IMR-90 (cell line): ENCODE results near the gene MTHFSD. TPM values are rescaled to one million over a fixed set of nuclear protein-coding genes. Genes with fewer than 3 reads are reported as not detected.

Experiments
- ATAC-seq: fragments of 200-7000 bp; cut with Tn5 transposase; 2 replicates; pipeline ENCODE4 v1.9.1; 2020; ENCODE audit warnings: low read depth, mild to moderate bottlenecking, moderate library complexity
- BruUV-seq: library from RNA; stranded (reverse); fragments of 400-500 nt; replicated peaks from 2 replicates; lab custom pipeline; 2021; lab: Mats Ljungman, UMichigan
- CTCF ChIA-PET: fragments of 300-600 bp; formaldehyde crosslinking; extraction: SDS; loops from one replicate; lab custom pipeline; 2021; ENCODE audit warnings: antibody characterized with exemption; lab: Yijun Ruan, JAX
- POLR2A ChIA-PET: fragments of 300-600 bp; sonication (Branson Sonifier 250); formaldehyde crosslinking; loops from one replicate; lab custom pipeline; 2022; ENCODE audit warnings: antibody characterized with exemption; ENCODE audit not compliant: unreplicated experiment; lab: Charles Lee
- DNase-seq: peaks from one replicate; pipeline ENCODE4 v3.0.0; 2013
- H2AFZ ChIP-seq: replicated peaks from 2 replicates; pipeline ENCODE3; 2013; ENCODE audit warnings: low read length, mild to moderate bottlenecking; ENCODE audit not compliant: poor library complexity
- H2AK5ac ChIP-seq: 2 replicates; pipeline ENCODE4 v1.6.1; 2013; ENCODE audit warnings: low read depth, low read length, inconsistent platforms
- H2AK9ac ChIP-seq: replicated peaks from 2 replicates; pipeline ENCODE3; 2013; ENCODE audit warnings: mild to moderate bottlenecking, low read depth, low read length, moderate library complexity; ENCODE audit not compliant: poor library complexity
- H2BK120ac ChIP-seq: 2 replicates; pipeline ENCODE4 v1.6.1; 2013; ENCODE audit warnings: low read depth, low read length, inconsistent platforms
- H2BK15ac ChIP-seq: 3 replicates; pipeline ENCODE4 v1.6.1; 2013; ENCODE audit warnings: low read depth, low read length, inconsistent platforms
- H2BK20ac ChIP-seq: 2 replicates; pipeline ENCODE4 v1.6.1; 2013; ENCODE audit warnings: low read depth, mild to moderate bottlenecking, inconsistent platforms, low read length, moderate library complexity
- H2BK5ac ChIP-seq: 2 replicates; pipeline ENCODE4 v1.6.1; 2013; ENCODE audit warnings: mild to moderate bottlenecking, low read depth, low read length, inconsistent platforms; ENCODE audit not compliant: poor library complexity, severe bottlenecking
- H3K14ac ChIP-seq: replicated peaks from 2 replicates; pipeline ENCODE4 v1.6.1; 2013; ENCODE audit warnings: low read depth, low read length, inconsistent platforms
- H3K18ac ChIP-seq: 2 replicates; pipeline ENCODE4 v1.6.1; 2013; ENCODE audit warnings: low read depth, low read length, control low read depth
- H3K23ac ChIP-seq: 2 replicates; pipeline ENCODE4 v1.6.1; 2013; ENCODE audit warnings: low read depth, low read length, inconsistent platforms
- H3K27ac ChIP-seq: 2 replicates; pipeline ENCODE4 v1.5.1; 2013; ENCODE audit warnings: mild to moderate bottlenecking, control low read depth, low read length; ENCODE audit not compliant: insufficient read depth
- H3K27me3 ChIP-seq: 2 replicates; pipeline ENCODE4 v1.6.1; 2013; ENCODE audit warnings: low read length; ENCODE audit not compliant: control insufficient read depth, insufficient read depth
- H3K36me3 ChIP-seq: 2 replicates; pipeline ENCODE4 v1.6.1; 2013; ENCODE audit warnings: low read length, mixed read lengths; ENCODE audit not compliant: control insufficient read depth, insufficient read depth
- H3K4ac ChIP-seq: 2 replicates; pipeline ENCODE4 v1.6.1; 2013; ENCODE audit warnings: low read depth, low read length, inconsistent platforms
- H3K4me1 ChIP-seq: 2 replicates; pipeline ENCODE4 v1.6.1; 2013; ENCODE audit warnings: low read length, mixed read lengths; ENCODE audit not compliant: control insufficient read depth, insufficient read depth
- H3K4me2 ChIP-seq: 2 replicates; pipeline ENCODE4 v1.6.1; 2013; ENCODE audit warnings: low read depth, mild to moderate bottlenecking, control low read depth, low read length, moderate library complexity
- H3K4me3 ChIP-seq: 2 replicates; pipeline ENCODE4 v1.5.1; 2013; ENCODE audit warnings: low read depth, mild to moderate bottlenecking, control low read depth, low read length, moderate library complexity; ENCODE audit not compliant: insufficient read depth
- H3K56ac ChIP-seq: 2 replicates; pipeline ENCODE4 v1.6.1; 2013; ENCODE audit warnings: low read length, inconsistent platforms; ENCODE audit not compliant: insufficient read depth; ENCODE audit errors: extremely low read depth
- H3K79me1 ChIP-seq, 2 experiments: 2 replicates each; pipeline ENCODE4 v1.6.1; 2013; ENCODE audit warnings: low read length in 2 of 2, inconsistent platforms in 1 of 2, low read depth in 1 of 2
- H3K9ac ChIP-seq: 2 replicates; pipeline ENCODE4 v1.6.1; 2013; ENCODE audit warnings: low read depth, low read length, control low read depth
- H3K9me1 ChIP-seq: 2 replicates; pipeline ENCODE4 v1.6.1; 2013; ENCODE audit warnings: low read length, inconsistent platforms; ENCODE audit not compliant: insufficient read depth
- H3K9me3 ChIP-seq: 2 replicates; pipeline ENCODE4 v1.6.1; 2013; ENCODE audit warnings: low read length; ENCODE audit not compliant: control insufficient read depth, insufficient read depth
- H4K20me1 ChIP-seq: 2 replicates; pipeline ENCODE4 v1.6.1; 2013; ENCODE audit warnings: low read length, inconsistent platforms; ENCODE audit not compliant: insufficient read depth
- H4K5ac ChIP-seq: 2 replicates; pipeline ENCODE4 v1.6.1; 2013; ENCODE audit warnings: mild to moderate bottlenecking, low read depth, low read length, control low read depth
- H4K8ac ChIP-seq, 2 experiments: 2 replicates each; pipeline ENCODE4 v1.6.1; 2013; ENCODE audit warnings: low read depth in 2 of 2, low read length in 2 of 2, control low read depth in 1 of 2, inconsistent platforms in 1 of 2
- H4K91ac ChIP-seq: 2 replicates; pipeline ENCODE4 v1.6.1; 2013; ENCODE audit warnings: low read depth, low read length, inconsistent platforms; ENCODE audit not compliant: insufficient read depth
- BHLHE40 ChIP-seq: fragments of 150-350 bp; IDR thresholded peaks from 2 replicates; pipeline ENCODE4 v1.6.1; 2016; ENCODE audit warnings: mild to moderate bottlenecking, low read depth, low read length
- CHD1 ChIP-seq: IDR thresholded peaks from 2 replicates; pipeline ENCODE4 v1.6.1; 2012; ENCODE audit warnings: low read depth, low read length, improper control_type of control experiment
- FOS ChIP-seq: fragments of 150-350 bp; IDR thresholded peaks from 2 replicates; pipeline ENCODE4 v1.6.1; 2016; ENCODE audit warnings: low read depth, low read length
- MAFK ChIP-seq: IDR thresholded peaks from 2 replicates; pipeline ENCODE4 v1.6.1; 2012; ENCODE audit warnings: low read depth, low read length, improper control_type of control experiment
- MAZ ChIP-seq: IDR thresholded peaks from 2 replicates; pipeline ENCODE4 v1.6.1; 2012; ENCODE audit warnings: low read depth, mild to moderate bottlenecking, low read length, improper control_type of control experiment, moderate library complexity, borderline replicate concordance
- MXI1 ChIP-seq: IDR thresholded peaks from 2 replicates; pipeline ENCODE4 v1.6.1; 2012; ENCODE audit warnings: low read depth, mild to moderate bottlenecking, low read length, moderate library complexity, borderline replicate concordance
- NFE2L2 ChIP-seq: fragments of 150-350 bp; IDR thresholded peaks from 2 replicates; pipeline ENCODE4 v1.6.1; 2016; ENCODE audit warnings: low read depth, mild to moderate bottlenecking, low read length
- POLR2A ChIP-seq: IDR thresholded peaks from 2 replicates; pipeline ENCODE4 v1.6.1; 2012; ENCODE audit warnings: mild to moderate bottlenecking, low read depth, low read length
- RCOR1 ChIP-seq: IDR thresholded peaks from 2 replicates; pipeline ENCODE4 v1.6.1; 2012; ENCODE audit warnings: mild to moderate bottlenecking, low read length, improper control_type of control experiment; ENCODE audit not compliant: insufficient replicate concordance
- RFX5 ChIP-seq: IDR thresholded peaks from 2 replicates; pipeline ENCODE4 v1.8.0; 2012; ENCODE audit warnings: low read depth, mild to moderate bottlenecking, low read length, moderate library complexity
- SMC3 ChIP-seq: fragments of 150-350 bp; IDR thresholded peaks from 2 replicates; pipeline ENCODE4 v1.6.1; 2016; ENCODE audit warnings: low read depth, mild to moderate bottlenecking, antibody characterized with exemption, low read length, moderate library complexity
- WGBS, 2 experiments: methylation state at CpG; one replicate each; pipeline versions ENCODE4 v1.1.5 to v1.1.7; 2013; ENCODE audit warnings: missing lambda C conversion rate in 2 of 2; ENCODE audit not compliant: insufficient read length in 1 of 2; ENCODE audit errors: extremely low coverage in 2 of 2; 5-methylcytosine and 5-hydroxymethylcytosine counted together
- dilution Hi-C: fragments of 300-500 bp; cut with HindIII; formaldehyde crosslinking; loops from one replicate; pipeline ENCODE4 v1.14.3; 2018; ENCODE audit warnings: low sequenced_read_pairs; ENCODE audit not compliant: unreplicated experiment
- in situ Hi-C: fragments of 300-500 bp; cut with MboI; formaldehyde crosslinking; loops from 3 replicates; pipeline ENCODE4 v1.14.3; 2019; ENCODE audit warnings: low sequenced_read_pairs, inconsistent platforms, mixed read lengths
- intact Hi-C: fragments of 100-400 bp; cut with micrococcal nuclease; formaldehyde crosslinking; loops from 2 replicates; pipeline ENCODE4 v1.10.0; 2022
- polyA plus RNA-seq, 3 experiments: library from polyadenylated mRNA; depleted of rRNA; stranded (reverse); fragments of >200 nt; gene quantifications; 2 replicates each; pipeline ENCODE4 v1.2.3, GENCODE V29; 2012; ENCODE audit warnings: low replicate concordance in 1 of 3
- total RNA-seq: library from RNA; depleted of rRNA; stranded (reverse); fragments of >200 nt; gene quantifications from 2 replicates; pipeline ENCODE4 v1.2.3, GENCODE V29; 2012
- TF ChIP-seq, protein P1 (sequence below): conservative IDR thresholded peaks from 2 replicates; pipeline ENCODE4 v1.5.1; 2012; ENCODE audit warnings: mild to moderate bottlenecking, low read depth, low read length, improper control_type of control experiment
- TF ChIP-seq, protein P2 (sequence below): fragments of 150-350 bp; IDR thresholded peaks from 2 replicates; pipeline ENCODE4 v1.6.1; 2017; ENCODE audit warnings: mild to moderate bottlenecking, antibody characterized with exemption, low read length, low read depth

MTHFSD gene
- total and polyA plus RNA-seq, 2 of the 4 experiments (the other 2 are of a cell fraction): 8.2 to 16.8 TPM

GRCh38 chr16:86580791-86581170 lies 25.7 kb upstream of the MTHFSD start (continued):
- TF ChIP-seq SMC3 (no peak), NFE2L2 (no peak)

DNA sequence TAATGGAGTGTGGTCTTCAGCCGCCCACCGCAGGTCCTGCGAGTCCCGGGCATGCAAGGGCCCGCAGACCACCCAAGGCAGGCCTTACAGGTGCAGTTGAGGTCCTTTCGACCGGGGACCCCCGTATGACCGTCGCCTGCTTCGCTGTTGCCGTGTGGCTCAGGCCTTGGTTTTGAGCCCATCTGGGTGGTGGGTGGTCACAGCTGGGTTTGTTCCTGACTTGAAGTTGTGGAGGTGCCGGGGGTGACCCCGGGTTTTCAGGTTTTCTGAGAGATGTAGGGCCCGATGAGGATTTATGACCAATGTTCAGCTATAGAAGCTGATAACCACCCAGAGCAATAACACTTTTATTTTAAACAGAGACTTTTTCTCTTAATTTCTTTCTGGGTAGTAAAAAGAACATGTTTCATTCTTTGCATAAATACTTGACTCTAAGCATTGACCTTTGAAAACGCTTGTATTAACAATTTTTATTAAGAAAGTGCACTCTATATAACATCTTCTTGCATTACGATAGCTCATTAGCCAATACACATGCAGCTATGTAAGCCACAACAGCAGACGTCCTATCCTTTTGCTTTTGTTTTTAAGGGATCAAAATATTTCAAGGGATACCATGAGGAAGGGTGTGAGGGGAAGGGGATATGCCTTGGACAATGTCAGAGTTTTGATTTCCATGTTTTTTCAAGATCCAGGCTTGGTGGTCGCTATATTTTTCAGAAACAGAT lies 25.2 kb upstream of the MTHFSD start:
- BruUV-seq: no TSS peak
- H3K9ac ChIP-seq: peak overlapping the region; percentile 95
- peak overlapping the region; percentile 71 for H3K4me3 ChIP-seq
- TF ChIP-seq BHLHE40: no peak
- no peak for TF ChIP-seq MXI1
- TF ChIP-seq RCOR1: no peak
- TF ChIP-seq, protein P1, sequence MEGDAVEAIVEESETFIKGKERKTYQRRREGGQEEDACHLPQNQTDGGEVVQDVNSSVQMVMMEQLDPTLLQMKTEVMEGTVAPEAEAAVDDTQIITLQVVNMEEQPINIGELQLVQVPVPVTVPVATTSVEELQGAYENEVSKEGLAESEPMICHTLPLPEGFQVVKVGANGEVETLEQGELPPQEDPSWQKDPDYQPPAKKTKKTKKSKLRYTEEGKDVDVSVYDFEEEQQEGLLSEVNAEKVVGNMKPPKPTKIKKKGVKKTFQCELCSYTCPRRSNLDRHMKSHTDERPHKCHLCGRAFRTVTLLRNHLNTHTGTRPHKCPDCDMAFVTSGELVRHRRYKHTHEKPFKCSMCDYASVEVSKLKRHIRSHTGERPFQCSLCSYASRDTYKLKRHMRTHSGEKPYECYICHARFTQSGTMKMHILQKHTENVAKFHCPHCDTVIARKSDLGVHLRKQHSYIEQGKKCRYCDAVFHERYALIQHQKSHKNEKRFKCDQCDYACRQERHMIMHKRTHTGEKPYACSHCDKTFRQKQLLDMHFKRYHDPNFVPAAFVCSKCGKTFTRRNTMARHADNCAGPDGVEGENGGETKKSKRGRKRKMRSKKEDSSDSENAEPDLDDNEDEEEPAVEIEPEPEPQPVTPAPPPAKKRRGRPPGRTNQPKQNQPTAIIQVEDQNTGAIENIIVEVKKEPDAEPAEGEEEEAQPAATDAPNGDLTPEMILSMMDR: no peak
- no peak for TF ChIP-seq RFX5
- TF ChIP-seq CHD1: no peak
- no peak for TF ChIP-seq SMC3
- TF ChIP-seq MAFK: no peak
- TF ChIP-seq MAZ: no peak
- TF ChIP-seq, protein P2, sequence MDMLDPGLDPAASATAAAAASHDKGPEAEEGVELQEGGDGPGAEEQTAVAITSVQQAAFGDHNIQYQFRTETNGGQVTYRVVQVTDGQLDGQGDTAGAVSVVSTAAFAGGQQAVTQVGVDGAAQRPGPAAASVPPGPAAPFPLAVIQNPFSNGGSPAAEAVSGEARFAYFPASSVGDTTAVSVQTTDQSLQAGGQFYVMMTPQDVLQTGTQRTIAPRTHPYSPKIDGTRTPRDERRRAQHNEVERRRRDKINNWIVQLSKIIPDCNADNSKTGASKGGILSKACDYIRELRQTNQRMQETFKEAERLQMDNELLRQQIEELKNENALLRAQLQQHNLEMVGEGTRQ: no peak
- no peak for TF ChIP-seq FOS
- TF ChIP-seq NFE2L2: no peak
- TF ChIP-seq POLR2A: no peak

More for the DNA sequence above, 25.2 kb upstream of the MTHFSD start:
- H3K27me3 ChIP-seq: no peaks in the 10 kb centered on the region
- H4K8ac ChIP-seq: peak overlapping the region; percentile 67 to 88
- in situ Hi-C loops (loop anchor here (10.0 kb wide), 1 partner anchor 175 kb away; no protein-coding TSS in a partner anchor), intact Hi-C loops (loop anchor here (2.0 kb wide), 1 partner anchor 85 kb away; no protein-coding TSS in a partner anchor), dilution Hi-C loops (no loop called here)
- H3K56ac ChIP-seq: peak overlapping the region; percentile 67
- WGBS, 2 experiments: 12% methylated on average over 6 of the region's 19 CpGs; no CpG with 5 or more reads in 1 of the 2 experiments
- H3K4ac ChIP-seq: peak overlapping the region; percentile 95
- H2BK120ac ChIP-seq: peak overlapping the region; percentile 97
- H3K4me2 ChIP-seq: peak overlapping the region; percentile 94
- H2AK9ac ChIP-seq: peak overlapping the region; percentile 97
- peaks cover 19 to 32% of the 10 kb centered on the region in 2 experiments for H3K79me1 ChIP-seq
- H3K9me3 ChIP-seq: no peaks in the 10 kb centered on the region
- ChIA-PET CTCF (interaction anchor here (1.1 kb wide), 1 partner anchor 464 kb away, joined by 3 read pairs; no protein-coding TSS in a partner anchor), POLR2A (no interaction called here)
- peak overlapping the region; percentile 99 for H3K27ac ChIP-seq
- peak overlapping the region; percentile 75 for H2AK5ac ChIP-seq
- peaks cover 23% of the 10 kb centered on the region for H3K4me1 ChIP-seq
- peaks cover 24% of the 10 kb centered on the region for H3K9me1 ChIP-seq
- peak overlapping the region; percentile 81 for H4K91ac ChIP-seq
- H4K5ac ChIP-seq: peak overlapping the region; percentile 83; the same call in 1 of the 2 replicates
- H2BK15ac ChIP-seq: peak overlapping the region; percentile 6; the same call in 1 of the 3 replicates
- no peak overlapping the region; the same call in 1 of the 2 replicates for H2BK20ac ChIP-seq
- peak overlapping the region; percentile 88 for H3K23ac ChIP-seq
- H2BK5ac ChIP-seq: peak overlapping the region; percentile 100
- peak overlapping the region; percentile 92 for H3K14ac ChIP-seq
- H2AFZ ChIP-seq: peak overlapping the region; percentile 18
- ATAC-seq (no peak), DNase-seq (peak; percentile 54)
- H3K36me3 ChIP-seq: peaks cover 3% of the 10 kb centered on the region; the same call in 1 of the 2 replicates
- H3K18ac ChIP-seq: peak overlapping the region; percentile 86
- 0 out of 2 replicates have a peak, but pooled peaks cover 4% of the 10 kb centered on the region for H4K20me1 ChIP-seq
